NCI-H187 (cell line): ENCODE data around the gene RBPJL.

ENCODE experiments used
- DNase-seq, 2 experiments: peaks; one replicate each; lab custom pipeline; 2025; lab: John Stamatoyannopoulos, UW

The RBPJL gene

DNA sequence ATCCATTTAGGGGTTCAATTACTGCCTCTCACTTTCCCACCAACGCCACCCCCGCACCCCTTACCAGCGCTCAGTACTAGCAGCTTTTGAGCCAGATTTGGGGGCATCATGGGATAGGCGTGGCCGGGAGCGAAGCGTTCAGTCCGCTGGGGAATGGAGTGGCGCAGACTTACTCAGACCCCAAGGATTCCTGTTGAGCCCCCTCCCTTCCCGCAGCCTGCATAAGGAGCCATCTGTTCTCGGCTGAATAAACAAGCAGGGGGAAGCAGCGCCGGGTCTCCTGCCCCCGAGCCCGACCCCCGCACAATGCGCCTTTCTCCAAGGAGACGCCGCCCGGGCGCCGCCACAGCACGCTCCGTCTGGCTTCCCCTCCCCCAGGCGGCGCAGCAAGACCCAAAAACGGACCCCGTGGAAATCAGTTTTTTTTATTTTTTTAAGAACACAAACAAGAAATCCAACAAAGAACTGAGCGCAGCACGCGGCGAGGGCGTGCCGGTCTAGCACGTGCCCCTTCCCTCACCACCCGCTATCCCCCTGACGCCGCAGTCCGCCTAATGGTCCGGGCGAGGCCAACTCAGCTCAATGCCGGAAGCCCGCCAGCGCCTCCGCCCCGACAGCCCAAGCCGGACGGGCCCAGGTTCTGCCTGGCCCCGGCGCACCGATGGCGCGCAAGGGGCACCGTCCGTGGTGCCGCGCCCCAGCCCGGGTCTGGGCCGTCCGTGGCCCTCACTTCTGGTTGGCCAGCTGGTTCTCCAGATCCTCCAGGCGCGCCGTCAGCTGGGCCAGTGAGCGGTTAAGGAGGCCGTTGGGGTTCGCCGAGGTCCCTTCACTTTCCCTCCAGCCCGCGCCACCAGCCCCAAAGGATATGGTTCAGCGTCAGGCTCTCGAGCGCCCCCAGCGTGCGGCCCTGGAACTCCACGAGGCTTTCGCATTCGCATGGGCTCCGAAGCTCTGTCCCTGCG lies 13.3 kb upstream of the RBPJL start:
- DNase-seq: peak in 1 of 2 experiments; percentile 6

DNA sequence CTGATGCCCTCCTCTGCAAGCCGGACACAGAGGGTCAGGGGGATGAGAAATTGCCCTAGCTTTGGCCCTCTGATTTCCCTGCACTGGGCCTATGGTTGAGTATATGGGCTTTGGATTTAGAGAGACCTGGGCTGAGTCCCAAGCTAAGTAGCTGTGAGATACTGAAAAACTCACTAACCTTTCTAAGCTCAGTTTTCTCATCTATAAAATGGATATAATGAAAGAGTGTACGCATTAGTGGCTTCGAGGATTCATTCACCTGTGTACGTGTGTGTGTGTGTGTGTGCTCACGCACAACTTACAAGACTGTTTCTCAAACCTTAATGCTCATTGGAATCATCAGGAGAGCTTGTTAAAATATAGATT lies 12.7 kb upstream of the RBPJL start:
- no peak for DNase-seq

DNA sequence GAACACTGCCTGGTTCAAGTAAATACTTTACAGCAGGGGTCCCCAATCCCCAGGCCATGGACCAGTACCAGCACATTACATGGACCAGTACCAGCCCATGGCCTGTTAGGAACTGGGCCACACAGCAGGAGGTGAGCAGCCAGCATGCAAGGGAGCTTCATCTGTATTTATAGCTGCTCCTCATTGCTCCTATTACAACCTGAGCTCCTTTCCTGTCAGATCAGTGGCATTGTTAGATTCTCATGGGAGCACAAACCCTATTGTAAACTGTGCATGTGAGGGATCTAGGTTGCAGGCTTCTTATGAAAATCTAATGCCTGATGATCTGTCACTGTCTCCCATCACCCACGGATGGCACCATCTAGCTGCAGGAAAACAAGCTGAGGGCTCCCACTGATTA lies 12.0 kb upstream of the RBPJL start:
- DNase-seq: no peak

DNA sequence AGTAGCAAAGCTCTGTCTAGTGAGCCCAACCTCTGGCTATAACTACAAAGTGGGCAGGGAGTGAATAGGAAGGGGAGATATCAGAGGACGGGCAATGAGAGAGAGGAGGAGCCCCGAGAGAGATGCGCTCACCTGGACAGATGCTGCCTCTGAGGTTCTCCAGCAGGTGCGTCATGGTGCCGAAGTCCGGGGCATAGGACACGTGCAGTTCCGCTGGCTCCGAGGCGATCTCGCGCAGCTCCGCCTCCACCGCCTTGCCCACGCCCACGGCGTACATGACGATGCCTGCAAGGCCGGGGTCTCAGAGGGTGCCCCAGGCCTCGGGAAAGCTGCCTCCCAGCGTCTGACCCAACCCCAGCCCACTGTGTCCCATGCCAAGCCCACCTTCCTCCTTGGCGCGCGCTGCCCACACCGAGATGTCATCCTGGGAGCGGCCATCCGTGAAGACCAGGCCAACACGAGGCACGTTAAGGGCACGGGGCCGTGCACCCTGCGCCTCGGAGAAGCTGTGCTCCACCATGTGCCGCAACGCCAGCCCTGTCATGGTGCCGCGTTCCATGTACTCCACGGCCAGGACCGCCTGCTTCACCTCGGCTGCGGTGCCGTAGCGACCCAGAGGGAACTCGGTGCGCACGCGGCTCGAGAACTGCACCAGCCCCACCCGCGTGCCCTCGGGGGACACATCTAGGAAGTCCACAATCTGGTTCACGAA lies 8.7 kb upstream of the RBPJL start:
- no peak for DNase-seq

DNA sequence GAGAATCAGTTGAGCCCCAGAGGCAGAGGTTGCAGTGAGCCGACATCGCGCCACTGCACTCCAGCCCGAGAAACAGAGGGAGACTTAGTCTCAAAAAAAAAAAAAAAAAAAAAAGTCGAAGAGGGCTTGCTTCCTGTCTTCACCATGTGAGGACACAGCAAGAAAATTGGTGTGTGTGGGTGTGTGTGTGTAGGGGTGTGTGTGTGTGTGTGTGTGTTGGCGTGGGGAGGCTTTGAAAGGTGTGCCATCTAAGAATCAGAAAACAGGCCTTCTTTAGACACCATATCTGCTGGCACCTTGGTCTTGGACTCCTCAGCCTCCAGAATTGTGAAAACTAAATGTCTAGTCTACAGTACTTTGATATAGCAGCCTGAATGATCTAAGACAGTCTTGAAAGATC lies 6.9 kb upstream of the RBPJL start:
- DNase-seq: no peak

DNA sequence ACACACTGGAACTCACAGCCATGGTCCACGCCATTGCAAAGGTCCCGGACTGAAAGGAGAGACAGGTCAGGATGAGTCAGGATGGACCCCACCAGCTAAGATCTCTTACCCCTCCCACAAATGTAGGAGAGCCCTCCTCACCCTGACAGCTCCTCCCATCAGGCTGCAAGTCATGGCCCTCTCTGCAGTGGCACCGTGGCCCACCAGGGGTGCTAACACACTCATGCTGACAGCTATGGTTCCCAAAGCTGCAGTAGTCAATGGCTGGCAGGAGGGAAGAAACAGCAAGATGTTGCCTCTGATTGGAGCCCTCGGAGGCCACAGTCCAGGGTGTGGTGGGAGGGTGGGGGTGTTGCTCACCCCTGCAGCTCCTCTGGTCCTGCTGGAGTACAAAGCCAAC lies 5.7 kb upstream of the RBPJL start:
- DNase-seq: no peak

DNA sequence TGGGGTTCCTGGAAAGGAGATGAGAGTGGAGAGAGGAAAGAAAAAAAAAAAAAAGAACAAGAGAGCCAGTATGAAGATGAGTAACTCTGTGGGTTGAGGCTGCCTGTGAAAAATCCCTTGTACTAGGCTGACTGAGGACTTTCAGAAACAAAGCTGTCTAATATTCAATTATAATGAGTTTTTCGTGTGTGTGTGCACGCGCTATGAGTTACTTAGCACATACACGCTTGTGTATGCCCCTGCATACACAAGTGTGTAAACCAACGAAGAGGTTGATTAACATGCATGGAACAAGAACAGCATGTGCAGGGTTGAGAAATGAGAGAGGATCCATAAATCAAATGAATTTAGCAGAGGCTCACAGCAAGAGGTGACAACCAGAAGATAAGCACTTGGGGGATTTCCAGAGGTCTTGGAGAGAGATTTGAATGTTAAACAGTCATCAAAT lies 4.8 kb upstream of the RBPJL start:
- DNase-seq: no peak

DNA sequence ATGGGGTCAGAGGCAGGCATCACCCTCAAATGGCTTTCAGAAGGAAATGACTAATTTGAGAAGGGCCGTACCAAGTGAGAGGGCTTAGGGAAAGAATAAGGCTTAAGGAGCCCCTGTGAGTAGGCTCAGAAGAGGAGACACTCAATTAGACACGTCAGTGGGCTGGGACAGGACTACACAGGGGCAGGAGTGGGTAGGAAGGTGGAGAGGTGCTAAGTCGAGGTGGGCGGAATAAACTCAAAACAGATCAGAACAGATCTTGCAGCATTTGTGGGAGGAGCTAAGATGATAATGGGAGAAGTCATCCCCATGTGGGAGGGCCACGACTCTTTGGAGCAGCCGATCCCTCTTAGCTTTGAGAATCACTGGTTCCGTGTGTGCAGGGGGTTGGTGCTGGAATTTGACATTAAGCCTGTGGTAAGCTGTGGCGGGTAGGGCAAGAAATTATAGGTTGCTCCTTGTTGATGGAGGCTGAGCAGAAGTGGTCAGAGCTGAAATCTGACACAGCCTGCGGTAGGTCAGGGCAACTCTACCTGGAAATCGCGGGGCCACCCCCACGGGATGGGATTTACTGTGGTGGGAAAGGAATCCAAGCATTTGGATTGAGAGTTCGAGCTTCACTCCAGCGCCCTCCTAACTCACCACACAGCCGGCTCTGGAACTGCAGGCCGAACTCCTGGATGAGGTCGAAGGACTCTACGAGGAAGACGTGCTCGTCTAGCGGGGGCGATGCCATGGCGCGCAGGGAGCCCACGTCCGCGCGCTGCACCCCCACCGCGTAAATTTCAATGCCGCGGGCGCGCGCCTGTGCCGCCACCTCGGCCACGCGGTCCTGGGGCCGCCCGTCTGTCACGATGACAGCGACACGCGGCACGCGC lies 2.8 kb upstream of the RBPJL start:
- DNase-seq: no peak

DNA sequence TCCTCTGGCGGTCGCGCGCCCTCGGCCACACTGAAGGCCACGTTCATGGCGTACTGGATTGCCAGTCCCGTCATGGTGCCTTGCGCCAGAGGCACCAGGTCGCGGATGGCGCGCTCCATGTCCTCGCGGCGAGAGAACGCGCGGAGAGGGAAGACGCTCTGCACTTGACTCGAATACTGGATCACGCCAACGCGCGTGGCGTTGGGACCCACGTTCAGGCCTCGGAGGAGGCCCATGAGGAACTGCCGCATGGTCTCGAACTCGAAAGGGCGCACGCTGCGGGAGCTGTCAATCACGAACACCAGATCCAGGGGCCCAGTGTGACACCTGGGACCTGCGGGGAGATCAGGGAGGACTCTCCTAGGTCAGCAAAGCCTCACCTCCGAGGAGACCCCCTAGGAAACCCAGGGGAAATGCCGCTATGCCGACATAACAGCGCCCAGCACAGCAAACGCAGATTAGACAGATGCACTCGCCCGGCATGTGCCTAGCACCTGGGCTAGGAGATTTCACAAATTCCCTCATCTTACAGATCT lies 2.1 kb upstream of the RBPJL start:
- no peak for DNase-seq

DNA sequence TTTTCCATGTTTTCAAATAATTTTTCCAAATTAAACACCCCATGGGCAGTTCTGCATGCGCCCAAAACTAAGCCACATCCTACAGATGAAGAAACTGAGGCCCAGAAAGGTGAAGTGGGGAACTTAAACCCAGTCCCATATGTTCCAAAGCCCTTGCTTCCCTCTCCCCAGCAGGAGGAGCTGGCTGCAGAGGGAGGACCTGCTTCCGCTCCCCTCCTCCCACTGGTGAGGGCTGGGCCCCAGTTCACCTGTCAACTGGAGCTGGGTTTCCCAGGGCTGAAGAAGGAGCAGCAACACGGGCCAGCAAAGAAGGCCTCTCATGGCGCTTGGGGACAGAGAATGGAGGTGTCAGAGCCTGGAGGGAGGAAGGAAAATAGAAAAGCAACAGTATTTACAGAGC lies 1.4 kb upstream of the RBPJL start:
- DNase-seq: no peak

DNA sequence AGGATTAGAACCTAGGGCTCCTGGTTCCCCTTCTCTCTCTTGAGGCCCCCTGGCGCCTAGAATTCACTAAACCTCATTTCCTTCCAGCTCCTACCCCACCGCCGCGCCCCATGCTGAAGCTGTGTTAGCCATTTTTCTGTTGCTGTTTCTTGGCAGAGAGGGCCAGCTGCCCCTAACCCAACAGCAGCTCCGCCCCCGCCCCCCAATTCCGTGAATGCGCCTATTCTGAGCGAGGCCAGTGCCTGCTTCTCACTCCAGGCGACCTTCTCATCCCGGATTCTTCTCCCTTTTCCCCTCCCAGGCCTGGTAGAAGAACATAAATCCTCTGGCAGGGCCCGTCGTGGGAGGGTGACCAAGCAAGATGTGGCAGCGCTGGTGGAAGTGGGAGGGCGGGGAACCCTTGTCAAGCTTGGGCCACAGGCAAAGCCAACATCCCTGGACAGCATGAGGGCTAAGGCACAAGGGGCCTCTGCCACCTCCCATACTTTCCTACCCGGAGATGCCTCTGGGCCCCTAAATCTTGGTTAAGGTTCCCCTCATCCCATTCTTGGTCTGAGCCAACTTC lies 518 bp downstream of the RBPJL start:
- no peak for DNase-seq

DNA sequence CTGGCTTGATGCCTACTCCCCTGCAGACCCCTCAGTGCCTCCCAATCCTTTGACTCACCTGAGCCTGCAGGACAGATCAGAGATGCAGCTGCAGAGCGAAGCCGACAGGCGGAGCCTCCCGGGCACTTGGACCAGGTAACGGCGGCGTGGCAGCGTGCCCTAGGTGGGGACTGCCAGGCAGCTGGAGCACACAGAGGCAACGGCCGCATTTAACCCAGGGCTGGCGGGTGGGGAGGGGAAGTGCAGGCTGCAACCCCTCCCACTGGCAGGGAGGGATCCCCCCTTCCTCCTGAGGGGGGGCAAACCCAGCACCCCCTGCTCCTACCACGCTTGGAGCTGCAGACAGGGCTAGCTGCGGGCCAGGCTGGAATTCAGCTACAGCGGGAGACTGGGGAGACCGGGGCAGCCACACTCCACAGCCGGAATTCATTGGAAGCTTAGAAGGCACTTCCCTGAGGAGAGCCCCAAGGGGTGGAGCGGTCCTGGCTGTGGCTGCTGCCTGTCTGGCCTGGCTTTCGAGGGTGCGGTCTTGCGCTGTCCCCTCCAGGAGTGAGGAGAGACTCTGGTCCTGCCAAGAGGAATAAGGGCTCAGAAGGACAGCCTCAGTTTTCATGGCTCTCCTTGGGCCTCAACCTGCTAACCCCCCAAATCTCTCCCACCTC lies 1.6 kb downstream of the RBPJL start, which contains the start of gene MATN4:
Gene MATN4, minus strand, starts transcription at position 183 of the 662 bp plus-strand sequence. CDS start 2,717 bp downstream, outside the sequence.
- DNase-seq: no peak

DNA sequence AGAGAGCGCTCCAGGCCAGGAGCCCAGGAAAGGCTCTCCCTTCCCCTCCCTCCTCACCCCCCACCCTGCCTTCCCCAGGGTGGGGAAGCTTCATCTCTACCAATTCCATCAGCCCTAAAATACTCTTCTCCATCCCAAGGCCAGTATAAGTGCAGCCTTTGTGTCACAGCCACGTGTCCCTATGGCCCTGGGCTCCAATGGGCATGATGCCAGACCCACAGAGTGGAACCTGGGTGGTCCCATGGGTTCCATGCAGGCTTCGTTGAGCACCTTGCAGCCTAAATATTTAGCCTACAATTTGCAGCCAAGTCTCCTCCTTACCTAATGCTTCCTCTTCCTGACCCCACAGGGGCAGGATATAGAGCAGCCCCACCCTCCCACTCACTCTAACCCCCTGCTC lies 2.4 kb downstream of the RBPJL start:
- no peak for DNase-seq

DNA sequence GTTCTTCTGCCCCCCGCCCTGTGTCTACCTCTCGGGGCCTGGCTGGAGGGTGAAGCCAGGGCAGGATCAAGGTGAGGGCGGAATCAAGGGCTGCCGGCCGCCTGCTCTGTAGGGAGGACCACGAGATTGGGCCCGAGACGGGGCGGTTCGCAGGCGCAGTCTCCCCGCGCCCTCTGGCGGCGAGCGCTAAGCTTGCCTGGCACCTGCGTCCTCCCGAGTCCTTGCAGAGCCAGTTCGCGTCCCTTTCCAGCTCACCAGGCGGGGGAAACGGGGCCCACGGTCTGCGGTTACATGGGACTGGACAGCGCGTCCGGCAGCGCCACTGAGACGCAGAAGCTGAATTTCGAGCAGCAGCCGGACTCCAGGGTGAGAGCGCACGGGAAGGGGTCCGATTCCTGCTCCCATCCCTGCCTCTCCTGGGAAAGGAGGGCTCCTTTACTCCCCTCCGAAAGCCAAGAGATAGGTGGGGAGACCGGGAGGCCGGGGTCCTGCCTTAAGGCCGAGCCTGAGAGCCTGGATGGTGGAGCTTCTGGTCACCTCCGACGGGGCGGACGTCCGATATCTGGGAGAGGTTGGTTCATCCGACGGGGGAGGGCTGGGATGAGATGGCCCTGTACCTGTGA lies 5.1 kb downstream of the RBPJL start:
- DNase-seq: no peak

DNA sequence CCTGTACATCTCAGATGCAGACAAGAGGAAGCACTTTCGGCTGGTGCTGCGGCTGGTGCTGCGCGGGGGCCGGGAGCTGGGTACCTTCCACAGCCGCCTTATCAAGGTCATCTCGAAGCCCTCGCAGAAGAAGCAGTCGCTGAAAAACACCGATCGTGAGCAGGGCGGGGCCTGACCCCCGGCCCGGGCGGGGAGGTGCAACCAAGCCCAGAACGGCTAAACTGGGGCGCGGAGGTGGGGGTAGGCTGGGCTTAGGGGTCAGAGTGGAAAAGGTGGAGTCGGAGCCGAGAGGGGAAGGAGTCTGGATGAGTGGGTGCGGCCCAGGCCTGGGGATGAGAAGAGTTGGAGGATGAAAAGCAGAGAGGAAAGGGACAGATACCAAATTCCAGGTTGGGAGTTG lies 5.6 kb downstream of the RBPJL start:
- no peak for DNase-seq

DNA sequence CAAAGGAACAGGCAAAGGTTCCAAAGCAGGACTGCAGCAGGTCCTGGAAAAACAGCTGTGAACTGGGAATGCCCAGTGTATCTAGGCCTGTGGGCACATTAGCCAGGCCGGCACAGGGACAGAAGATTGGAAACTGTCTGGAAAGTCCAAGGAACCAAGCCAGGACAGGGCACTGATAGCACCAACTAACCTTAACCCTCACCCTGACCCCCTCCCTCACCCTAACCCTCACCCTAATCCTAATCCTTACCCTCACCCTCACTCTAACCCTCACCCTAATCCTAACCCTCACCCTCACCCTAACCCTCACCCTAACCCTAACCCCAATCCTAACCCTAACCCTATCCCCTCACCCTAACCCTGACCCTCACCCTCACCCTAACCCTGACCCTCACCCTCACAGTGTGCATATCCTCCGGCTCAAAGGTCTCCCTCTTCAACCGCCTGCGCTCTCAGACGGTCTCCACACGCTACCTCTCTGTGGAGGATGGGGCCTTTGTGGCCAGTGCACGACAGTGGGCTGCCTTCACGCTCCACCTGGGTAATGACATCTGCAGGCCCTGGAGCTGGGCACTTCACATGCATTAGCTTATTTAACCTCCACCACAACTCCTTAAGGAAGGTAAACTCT lies 6.5 kb downstream of the RBPJL start:
- DNase-seq: peak in 1 of 2 experiments; percentile 46

DNA sequence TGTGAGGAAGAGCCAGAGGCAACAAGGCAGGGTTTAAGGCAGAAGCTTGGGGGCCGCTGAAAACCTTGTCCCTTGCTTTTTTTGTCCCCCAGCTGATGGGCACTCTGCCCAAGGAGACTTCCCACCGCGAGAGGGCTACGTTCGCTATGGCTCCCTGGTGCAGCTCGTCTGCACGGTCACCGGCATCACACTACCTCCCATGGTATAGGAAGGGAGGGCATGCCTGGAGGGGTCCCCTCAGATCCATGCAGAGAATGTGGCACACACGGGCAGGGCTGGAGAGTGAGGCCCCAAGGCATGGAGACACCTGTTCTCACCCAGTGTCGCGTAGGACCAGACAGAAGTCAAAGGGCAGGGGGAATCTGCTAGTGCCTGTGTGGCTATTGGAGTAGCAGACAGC lies 7.3 kb downstream of the RBPJL start:
- no peak for DNase-seq

DNA sequence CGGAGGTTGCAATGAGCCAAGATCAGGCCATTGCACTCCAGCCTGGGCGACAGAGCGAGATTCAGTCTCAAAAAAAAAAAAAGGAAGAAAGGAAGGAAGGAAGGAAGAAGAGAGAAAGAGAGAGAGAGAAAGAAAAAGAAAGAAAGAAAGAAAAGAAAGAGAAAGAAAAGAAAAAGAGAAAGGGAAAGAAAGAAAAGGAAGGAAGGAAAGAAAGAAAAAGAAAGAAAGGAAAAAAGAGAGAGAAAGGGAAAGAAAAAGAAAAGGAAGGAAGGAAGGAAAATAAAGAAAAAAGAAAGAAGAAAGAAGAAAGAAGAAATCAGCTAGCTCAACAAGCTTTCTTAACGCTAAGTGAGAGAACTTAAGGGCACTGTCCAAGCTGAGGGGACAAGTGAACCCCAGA lies 9.0 kb downstream of the RBPJL start:
- DNase-seq: no peak

DNA sequence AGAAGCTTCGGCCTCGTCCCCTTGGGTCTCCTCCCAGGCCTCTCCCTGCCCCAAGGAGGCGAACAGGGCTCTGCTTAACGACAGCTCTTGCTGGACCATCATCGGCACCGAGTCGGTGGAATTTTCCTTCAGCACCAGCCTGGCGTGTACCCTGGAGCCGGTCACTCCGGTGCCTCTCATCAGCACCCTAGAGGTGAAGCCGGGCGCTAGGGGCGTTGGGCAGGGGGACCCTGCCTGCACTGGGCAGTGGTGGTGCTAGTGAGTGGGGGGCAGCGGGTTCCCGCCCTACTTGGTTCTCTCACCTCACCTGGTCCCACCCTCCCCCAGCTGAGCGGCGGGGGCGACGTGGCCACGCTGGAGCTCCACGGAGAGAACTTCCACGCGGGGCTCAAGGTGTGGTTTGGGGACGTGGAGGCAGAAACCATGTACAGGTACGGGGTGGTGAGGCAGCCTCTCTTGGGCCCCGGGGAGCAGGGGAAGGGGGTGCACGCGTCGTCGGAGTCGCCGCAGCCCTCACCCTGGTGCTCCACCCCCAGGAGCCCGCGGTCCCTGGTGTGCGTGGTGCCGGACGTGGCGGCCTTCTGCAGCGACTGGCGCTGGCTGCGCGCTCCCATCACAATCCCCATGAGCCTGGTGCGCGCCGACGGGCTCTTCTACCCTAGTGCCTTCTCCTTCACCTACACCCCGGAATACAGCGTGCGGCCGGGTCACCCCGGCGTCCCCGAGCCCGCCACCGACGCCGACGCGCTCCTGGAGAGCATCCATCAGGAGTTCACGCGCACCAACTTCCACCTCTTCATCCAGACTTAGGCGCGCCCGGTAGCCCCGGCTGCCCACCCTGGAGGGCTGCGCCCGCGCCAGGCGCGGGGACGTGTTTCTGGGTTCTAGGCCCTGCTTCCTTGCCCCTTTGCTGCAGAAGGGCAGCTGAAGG lies 9.8 kb downstream of the RBPJL start:
- DNase-seq: no peak
